ENCODE results near the gene ZNF611.
A peak's percentile ranks its signal among the peaks of the same experiment; 100 is the strongest.
"Not testable (repeated sequence)": the region's sequence is repeated elsewhere in the genome, so short reads cannot be mapped to it uniquely, and the experiment has no call there.

ZNF611 gene

GRCh38 chr19:52691215-52691610, 43.6 kb downstream of the ZNF611 start:
- DNase-seq (ENCODE audit: low read depth): no peak
- peak overlapping the region; percentile 61 for H3K4me3 ChIP-seq (ENCODE audit: low read length)
- no peak for TF ChIP-seq CTCF (conservative IDR thresholded peaks at IDR 0.05; ENCODE audit: low read length)

- peak; percentile 95 for DNase-seq (ENCODE audit: low read depth)
- no peak for TF ChIP-seq CTCF (conservative IDR thresholded peaks at IDR 0.05; ENCODE audit: low read length)
- peak overlapping the region; percentile 88 for H3K4me3 ChIP-seq (ENCODE audit: low read length)
Observed at GRCh38 chr19:52690369-52691214, 44.3 kb downstream of the ZNF611 start.

GRCh38 chr19:52689843-52690368, 44.9 kb downstream of the ZNF611 start:
- H3K4me3 ChIP-seq (ENCODE audit: low read length): peak overlapping the region; percentile 88
- peak; percentile 9 for DNase-seq (ENCODE audit: low read depth)
- no peak for TF ChIP-seq CTCF (conservative IDR thresholded peaks at IDR 0.05; ENCODE audit: low read length)

GRCh38 chr19:52688925-52689796, 45.7 kb downstream of the ZNF611 start:
- DNase-seq (ENCODE audit: low read depth): not testable (repeated sequence)
- H3K4me3 ChIP-seq (ENCODE audit: low read length): peak overlapping the region; percentile 88

GRCh38 chr19:52688335-52688734, 46.5 kb downstream of the ZNF611 start:
- no peak overlapping the region for H3K4me3 ChIP-seq (ENCODE audit: low read length)
- DNase-seq (ENCODE audit: low read depth): no peak
- no peak for TF ChIP-seq CTCF (conservative IDR thresholded peaks at IDR 0.05; ENCODE audit: low read length)

- TF ChIP-seq CTCF (conservative IDR thresholded peaks at IDR 0.05; ENCODE audit: low read length): no peak
- H3K4me3 ChIP-seq (ENCODE audit: low read length): no peak overlapping the region
- no peak for DNase-seq (ENCODE audit: low read depth)
Observed at GRCh38 chr19:52687684-52688083, 47.2 kb downstream of the ZNF611 start.

- TF ChIP-seq CTCF (conservative IDR thresholded peaks at IDR 0.05; ENCODE audit: low read length): no peak
- DNase-seq (ENCODE audit: low read depth): no peak
- H3K4me3 ChIP-seq (ENCODE audit: low read length): no peak overlapping the region
Observed at GRCh38 chr19:52685811-52686210, 49.0 kb downstream of the ZNF611 start.

- DNase-seq (ENCODE audit: low read depth); H3K4me3 ChIP-seq (ENCODE audit: low read length): not testable (repeated sequence)
Observed at GRCh38 chr19:52681216-52681615, 53.6 kb downstream of the ZNF611 start.

All from AG10803 (cell line).